Measurements from ENCODE around the gene PALMD.

The PALMD gene

DNA sequence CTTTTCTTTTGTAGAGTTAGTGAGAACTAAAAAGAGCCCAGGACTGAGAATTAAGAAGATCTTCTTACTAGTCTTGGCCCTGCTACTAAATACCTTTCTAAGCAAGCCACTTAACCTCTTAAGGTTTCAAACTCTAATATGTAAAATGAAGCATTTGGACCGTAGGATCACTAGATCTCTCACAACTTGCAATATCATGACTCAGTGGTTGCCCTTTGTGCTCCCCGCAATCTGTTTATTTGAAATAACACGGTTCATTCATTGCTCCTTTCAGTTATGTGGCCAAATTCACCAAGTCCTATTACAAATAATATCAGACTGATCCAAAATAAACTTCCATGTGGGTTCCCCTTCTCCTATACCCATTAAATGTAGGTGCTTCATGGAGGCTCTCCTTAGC is 10.8 kb downstream of the PALMD start:
- Histone ChIP-seq H3K27ac (no peak overlapping the region), H3K4me3 (ENCODE audit: low read depth, low read length) (no peak overlapping the region), H3K27me3 (replicated peaks) (no peaks in the 10 kb centered on the region), H3K36me3 (replicated peaks) (no peaks in the 10 kb centered on the region)
- TF ChIP-seq, protein P1, sequence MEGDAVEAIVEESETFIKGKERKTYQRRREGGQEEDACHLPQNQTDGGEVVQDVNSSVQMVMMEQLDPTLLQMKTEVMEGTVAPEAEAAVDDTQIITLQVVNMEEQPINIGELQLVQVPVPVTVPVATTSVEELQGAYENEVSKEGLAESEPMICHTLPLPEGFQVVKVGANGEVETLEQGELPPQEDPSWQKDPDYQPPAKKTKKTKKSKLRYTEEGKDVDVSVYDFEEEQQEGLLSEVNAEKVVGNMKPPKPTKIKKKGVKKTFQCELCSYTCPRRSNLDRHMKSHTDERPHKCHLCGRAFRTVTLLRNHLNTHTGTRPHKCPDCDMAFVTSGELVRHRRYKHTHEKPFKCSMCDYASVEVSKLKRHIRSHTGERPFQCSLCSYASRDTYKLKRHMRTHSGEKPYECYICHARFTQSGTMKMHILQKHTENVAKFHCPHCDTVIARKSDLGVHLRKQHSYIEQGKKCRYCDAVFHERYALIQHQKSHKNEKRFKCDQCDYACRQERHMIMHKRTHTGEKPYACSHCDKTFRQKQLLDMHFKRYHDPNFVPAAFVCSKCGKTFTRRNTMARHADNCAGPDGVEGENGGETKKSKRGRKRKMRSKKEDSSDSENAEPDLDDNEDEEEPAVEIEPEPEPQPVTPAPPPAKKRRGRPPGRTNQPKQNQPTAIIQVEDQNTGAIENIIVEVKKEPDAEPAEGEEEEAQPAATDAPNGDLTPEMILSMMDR (IDR thresholded peaks at IDR 0.05; ENCODE audit: low read depth, low read length, missing control alignments), result no peak
- DNase-seq, result no peak
- in situ Hi-C loops (cut with HindIII; ENCODE audit: low pct_ligation_motif_present, low sequenced_read_pairs), result no loop called here

DNA sequence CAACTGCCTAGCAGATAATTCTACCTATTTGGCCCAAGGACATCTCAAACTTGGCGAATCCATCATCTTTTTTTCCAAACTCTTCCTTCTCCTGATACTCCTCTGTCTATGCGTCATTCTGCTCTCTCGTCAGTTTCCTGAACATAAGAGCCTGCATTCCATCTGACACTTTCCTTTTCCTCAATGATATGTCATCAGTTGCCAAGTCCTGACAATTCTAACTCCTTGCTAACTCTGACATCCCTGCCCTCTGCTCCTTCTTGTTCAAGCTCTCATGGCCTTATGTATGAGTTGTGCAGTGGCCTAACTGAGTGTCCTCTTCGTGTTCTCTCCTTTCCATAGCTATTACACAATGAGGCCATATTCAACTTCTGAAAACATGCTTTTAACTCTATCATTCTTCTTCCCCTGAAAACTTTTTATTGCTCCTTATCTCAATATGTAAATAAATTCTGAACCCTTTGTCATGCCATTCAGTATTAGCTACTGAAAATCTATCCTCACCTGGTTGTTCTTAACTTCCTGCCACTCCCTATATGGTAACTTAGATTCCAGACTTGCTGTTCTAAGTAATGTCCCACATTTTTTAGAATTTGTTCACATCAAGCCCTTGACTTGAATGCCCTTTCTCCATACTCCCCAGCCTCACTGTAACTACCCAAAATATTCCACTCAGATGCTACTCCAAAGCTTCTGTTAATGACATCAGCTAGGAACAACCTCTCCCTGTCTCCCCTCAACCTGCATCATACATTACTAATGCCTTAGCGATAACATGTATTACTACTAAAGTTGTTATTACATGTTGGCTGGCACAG is 11.5 kb downstream of the PALMD start:
- Histone ChIP-seq H3K36me3 (replicated peaks) (no peaks in the 10 kb centered on the region), H3K4me3 (ENCODE audit: low read depth, low read length) (no peak overlapping the region), H3K27me3 (replicated peaks) (no peaks in the 10 kb centered on the region), H3K27ac (no peak overlapping the region)
- in situ Hi-C loops (cut with HindIII; ENCODE audit: low pct_ligation_motif_present, low sequenced_read_pairs), result no loop called here
- no peak for DNase-seq
- TF ChIP-seq, protein P1 (IDR thresholded peaks at IDR 0.05; ENCODE audit: low read depth, low read length, missing control alignments), result no peak

DNA sequence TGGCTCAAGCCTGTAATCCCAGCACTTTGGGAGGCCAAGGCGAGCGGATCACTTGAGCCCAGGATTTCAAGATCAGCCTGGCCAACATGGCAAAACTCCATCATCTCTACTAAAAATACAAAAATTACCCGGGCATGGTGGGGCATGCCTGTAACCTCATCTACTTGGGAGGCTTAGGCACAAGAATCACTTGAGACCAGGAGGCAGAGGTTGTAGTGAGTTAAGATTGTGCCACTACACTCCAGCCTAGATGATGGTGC is 12.0 kb downstream of the PALMD start:
- no peak for DNase-seq
- no peak overlapping the region for H3K4me3 ChIP-seq (ENCODE audit: low read depth, low read length)
- TF ChIP-seq, protein P1 (IDR thresholded peaks at IDR 0.05; ENCODE audit: low read depth, low read length, missing control alignments), result no peak
- H3K27me3 ChIP-seq (replicated peaks), result no peaks in the 10 kb centered on the region
- in situ Hi-C loops (cut with HindIII; ENCODE audit: low pct_ligation_motif_present, low sequenced_read_pairs), result no loop called here
- no peaks in the 10 kb centered on the region for H3K36me3 ChIP-seq (replicated peaks)
- H3K27ac ChIP-seq, result no peak overlapping the region

DNA sequence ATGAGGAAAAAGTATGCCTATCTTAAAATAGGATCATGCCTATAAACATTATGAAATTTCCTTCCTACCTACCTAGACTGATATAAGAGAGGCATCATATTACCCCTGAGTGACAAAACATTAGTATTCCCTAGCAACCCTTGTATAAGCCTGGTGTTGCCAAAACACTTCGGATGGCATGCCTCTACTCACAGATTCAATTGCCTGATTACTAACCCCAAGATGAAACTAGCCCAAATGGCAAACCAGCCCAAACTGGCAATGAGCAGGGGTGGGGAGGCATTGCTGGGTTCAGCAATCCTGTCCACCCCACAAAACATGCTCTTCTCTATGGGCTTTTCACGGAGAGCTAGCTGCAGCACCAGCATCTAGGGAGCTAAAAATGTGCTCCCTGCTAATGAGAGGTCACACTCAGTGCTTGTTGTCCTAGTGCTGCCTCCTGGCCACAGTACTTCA is 13.9 kb downstream of the PALMD start:
- Histone ChIP-seq H3K27me3 (replicated peaks) (no peaks in the 10 kb centered on the region), H3K36me3 (replicated peaks) (no peaks in the 10 kb centered on the region), H3K4me3 (ENCODE audit: low read depth, low read length) (no peak overlapping the region), H3K27ac (no peak overlapping the region)
- no peak for DNase-seq
- TF ChIP-seq, protein P1 (IDR thresholded peaks at IDR 0.05; ENCODE audit: low read depth, low read length, missing control alignments), result no peak
- in situ Hi-C loops (cut with HindIII; ENCODE audit: low pct_ligation_motif_present, low sequenced_read_pairs), result no loop called here

DNA sequence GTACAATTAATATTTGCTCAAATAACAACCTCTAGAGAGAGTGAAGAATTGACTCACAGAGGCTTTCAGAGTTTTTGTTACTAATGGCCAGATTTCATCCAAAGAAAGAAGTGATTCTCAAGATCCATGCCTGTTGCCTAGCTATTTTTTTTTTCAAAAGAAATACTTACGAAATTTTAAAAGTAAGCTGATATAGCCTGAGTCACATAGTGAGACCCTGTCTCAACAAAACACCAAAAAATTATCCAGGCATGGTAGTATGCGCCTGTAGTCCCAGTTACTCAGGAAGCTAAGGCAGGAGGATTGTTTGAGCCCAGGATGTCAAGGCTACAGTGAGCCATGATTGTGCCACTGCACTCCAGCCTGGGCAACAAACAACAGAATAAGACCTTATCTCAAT is 14.6 kb downstream of the PALMD start:
- no peaks in the 10 kb centered on the region for H3K27me3 ChIP-seq (replicated peaks)
- no peak overlapping the region for H3K4me3 ChIP-seq (ENCODE audit: low read depth, low read length)
- no peak overlapping the region for H3K27ac ChIP-seq
- in situ Hi-C loops (cut with HindIII; ENCODE audit: low pct_ligation_motif_present, low sequenced_read_pairs), result no loop called here
- TF ChIP-seq, protein P1 (IDR thresholded peaks at IDR 0.05; ENCODE audit: low read depth, low read length, missing control alignments), result no peak
- no peaks in the 10 kb centered on the region for H3K36me3 ChIP-seq (replicated peaks)
- no peak for DNase-seq

DNA sequence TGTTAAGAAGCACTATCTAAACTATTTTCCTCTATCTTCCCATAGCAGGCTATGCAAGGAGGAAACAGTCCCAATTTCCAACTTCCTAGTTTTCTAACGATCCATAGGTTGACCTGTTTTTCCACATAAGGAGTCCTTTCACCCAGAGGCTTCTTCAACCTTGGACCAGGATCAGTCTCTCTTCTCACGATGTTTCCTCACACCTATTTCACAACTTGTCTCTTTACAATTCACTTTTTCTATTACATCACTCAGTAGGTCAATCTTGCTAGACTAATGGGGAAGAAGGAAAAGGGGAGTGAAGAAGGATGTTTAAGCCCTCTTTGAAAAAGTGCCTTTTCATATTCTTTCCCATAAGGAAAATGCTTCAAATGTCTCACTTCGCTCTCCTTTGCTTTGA is 15.9 kb downstream of the PALMD start:
- no peaks in the 10 kb centered on the region for H3K36me3 ChIP-seq (replicated peaks)
- no peak overlapping the region for H3K4me3 ChIP-seq (ENCODE audit: low read depth, low read length)
- H3K27ac ChIP-seq, result no peak overlapping the region
- TF ChIP-seq, protein P1 (IDR thresholded peaks at IDR 0.05; ENCODE audit: low read depth, low read length, missing control alignments), result no peak
- no peak for DNase-seq
- H3K27me3 ChIP-seq (replicated peaks), result no peaks in the 10 kb centered on the region
- in situ Hi-C loops (cut with HindIII; ENCODE audit: low pct_ligation_motif_present, low sequenced_read_pairs), result no loop called here
